ENCODE measurements around the gene KCNA1.
"Not testable (repeated sequence)": the region's sequence is repeated elsewhere in the genome, so short reads cannot be mapped to it uniquely, and the experiment has no call there.

Gene KCNA1
- total RNA-seq = 0 to 0.13 (median 0.04) reads per million in 18 experiments

DNA sequence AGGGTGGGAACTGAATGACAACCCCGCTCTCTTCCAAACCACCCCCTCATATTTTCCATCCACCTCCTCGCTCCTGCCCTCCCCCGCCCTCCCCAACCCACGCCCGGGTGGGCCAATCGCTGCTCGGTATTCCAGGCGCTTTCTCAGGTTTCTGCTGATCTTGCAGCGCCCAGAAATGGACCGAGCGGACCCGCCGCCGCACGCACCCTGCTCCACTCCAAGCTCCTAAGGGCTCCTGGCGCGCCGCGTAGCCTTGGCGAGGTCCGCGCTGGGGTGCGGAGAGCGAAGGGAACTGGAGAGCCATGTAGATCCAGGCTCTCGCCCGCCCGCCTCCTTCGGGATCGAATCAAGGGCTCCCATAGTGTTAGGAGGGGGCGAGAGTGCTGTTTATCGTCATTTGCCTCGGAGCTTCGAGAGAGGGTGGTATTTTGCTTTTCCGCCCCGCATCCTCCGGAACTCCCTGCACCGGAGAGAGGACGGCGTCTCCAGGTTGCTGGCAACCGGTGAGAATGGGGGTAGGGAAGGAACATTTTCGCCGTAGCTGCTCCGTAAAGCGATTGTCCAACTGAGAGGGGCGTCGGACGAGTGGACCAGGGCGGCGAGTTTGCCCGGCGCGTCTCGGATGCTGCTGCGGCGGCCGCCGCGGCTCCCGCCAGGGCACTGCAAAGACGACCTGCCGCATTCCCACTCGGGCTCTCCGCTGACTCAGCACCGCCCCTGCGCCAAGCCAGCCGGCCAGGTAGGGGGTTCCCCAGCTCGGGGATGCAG lies at the start of gene KCNA1:
KCNA1 (plus strand) TSS at position 172 of the 768 bp plus-strand sequence. CDS start 1,474 bp downstream, outside the sequence.
- no peak for DNase-seq

DNA sequence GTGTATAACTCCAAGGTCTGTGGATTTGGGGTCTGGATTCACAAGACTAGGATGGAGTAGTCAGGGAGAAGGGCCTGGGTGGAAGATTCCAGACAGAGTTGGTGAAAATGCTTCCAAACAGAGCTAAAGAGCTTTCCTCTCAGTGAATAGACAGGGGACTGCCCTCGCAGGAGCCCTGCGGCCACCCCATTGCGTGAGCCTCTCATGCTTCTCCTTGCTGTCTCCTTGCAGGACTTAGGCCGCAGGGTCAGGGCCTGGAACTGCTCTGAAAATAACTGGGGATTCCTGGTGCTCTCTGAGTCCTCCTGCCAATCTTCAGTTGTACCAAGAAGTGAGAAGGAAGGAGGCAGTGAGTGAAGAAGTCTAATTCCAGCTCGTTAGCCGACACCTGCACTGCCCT lies 49.0 kb upstream of the KCNA1 start:
- no peak for DNase-seq

DNA sequence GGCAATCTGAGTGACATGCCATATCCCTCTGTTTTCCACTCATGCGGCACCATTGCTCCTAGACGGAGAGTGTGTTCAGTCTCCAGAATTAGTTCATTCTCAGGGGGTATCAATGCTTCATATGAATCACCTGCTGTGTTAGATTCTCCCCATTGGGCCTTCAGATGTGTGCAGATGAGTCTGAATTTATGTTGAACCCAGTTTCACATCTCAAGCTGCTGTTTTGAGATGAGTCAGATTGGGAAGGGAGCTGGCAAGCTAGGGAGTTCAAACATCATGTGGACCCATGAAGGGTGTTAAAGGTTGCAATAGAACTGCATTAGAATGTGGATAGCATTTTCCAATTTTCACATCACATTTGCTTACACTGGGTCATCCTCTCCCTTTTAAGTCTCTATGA lies 46.9 kb upstream of the KCNA1 start:
- no peak for DNase-seq

- DNase-seq = no peak
Observed at GRCh38 chr12:4864575-4864974, 45.1 kb upstream of the KCNA1 start.

- no peak for DNase-seq
Observed at GRCh38 chr12:4865246-4865645, 44.5 kb upstream of the KCNA1 start.

DNA sequence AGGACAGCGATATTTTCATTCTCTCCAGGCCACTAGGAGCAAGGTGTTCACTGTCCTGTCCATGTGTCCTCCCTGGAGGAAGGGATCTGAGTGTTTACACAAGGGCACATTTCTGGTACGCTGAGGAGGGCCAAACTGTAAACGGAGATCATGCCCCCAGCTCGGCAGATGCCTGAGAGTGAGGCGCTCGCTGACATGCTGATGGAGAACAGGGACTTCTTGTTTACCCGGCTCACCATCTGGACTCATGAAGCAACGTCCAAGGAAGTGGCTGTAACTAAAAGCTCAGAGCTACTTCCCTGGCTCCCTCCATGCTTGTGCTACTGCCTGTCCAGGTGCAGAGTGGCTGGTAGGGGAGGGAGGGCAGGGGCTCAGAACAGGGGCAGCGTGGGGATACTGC lies 43.4 kb upstream of the KCNA1 start:
- DNase-seq = no peak

DNA sequence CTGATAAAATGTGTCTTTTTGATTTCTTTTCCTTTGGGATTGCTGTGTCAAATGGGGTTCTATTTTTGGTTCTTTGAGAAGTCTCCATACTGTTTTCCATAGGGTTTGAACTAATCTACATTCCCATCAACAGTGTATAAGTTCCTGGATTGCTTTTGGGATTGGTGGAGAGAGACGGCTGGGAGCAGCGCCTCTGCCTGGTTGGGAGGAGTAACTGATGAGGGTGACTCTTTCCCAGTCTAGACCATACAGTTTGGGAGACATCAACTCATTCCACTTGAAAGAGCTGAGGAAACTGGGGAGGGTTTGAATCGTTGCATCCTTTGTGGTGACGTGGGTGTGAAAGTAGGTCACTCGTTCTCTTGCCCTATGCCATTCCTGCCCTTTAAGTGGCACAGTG lies 42.3 kb upstream of the KCNA1 start:
- no peak for DNase-seq

GRCh38 chr12:4870423-4870822 lies 39.3 kb upstream of the KCNA1 start:
- DNase-seq = no peak

GRCh38 chr12:4871514-4871913 lies 38.2 kb upstream of the KCNA1 start:
- no peak for DNase-seq

DNA sequence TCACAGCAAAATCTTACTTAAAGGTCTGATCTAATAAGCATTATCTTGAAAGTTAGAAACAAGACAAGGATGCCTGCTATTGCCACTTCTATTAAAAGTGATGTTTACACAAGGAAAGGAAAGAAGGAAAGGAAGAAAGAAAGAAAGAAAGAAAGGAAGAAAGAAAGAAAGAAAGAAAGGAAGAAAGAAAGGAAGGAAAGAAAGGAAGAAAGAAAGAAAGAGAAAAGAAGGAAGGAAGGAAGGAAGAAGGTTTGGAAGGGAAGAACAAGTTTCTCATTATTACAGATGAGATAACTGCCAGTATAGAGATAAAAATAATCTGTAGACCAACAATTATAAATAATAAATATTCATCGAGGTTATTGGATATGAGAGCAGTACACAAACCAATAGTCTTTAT lies 35.8 kb upstream of the KCNA1 start:
- DNase-seq = no peak

- no peak for DNase-seq
Observed at GRCh38 chr12:4874671-4875070, 35.0 kb upstream of the KCNA1 start.

DNA sequence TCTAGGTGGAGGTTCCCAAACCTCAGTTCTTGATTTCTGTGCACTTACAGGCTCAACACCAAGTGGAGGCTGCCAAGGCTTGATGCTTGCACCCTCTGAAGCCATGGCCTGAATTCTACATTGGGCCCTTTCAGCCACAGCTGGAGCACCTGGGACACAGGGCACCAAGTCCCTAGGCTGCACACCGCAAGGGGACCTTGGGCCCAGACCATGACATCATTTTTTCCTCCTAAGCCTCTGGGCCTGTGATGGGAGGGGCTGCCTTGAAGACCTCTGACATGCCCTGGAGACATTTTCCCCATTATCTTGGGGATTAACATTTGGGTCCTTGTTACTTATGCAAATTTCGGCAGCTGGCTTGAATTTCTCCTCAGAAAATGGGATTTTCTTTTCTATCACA lies 30.2 kb upstream of the KCNA1 start:
- DNase-seq = not testable (repeated sequence)

GRCh38 chr12:4881266-4882064 lies 28.2 kb upstream of the KCNA1 start:
- no peak for DNase-seq

DNA sequence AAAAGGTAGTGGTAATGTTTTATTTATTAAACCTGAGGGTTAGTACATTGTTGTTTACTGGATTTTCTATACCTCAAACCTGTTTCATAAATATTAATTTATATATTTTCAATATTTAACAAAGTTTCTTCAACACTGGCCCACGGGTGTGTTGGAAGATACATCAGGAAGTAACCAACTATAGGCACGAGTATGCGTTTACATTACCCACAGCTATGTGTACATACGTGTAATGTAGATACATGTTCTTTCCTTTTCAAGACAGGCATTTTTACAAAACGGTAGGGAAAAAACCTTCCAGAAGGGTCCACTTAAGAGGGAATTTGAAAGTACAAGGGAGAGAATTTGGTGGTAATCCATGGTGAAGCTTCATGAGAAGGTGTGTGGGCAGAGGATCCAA lies 17.8 kb upstream of the KCNA1 start:
- no peak for DNase-seq

DNA sequence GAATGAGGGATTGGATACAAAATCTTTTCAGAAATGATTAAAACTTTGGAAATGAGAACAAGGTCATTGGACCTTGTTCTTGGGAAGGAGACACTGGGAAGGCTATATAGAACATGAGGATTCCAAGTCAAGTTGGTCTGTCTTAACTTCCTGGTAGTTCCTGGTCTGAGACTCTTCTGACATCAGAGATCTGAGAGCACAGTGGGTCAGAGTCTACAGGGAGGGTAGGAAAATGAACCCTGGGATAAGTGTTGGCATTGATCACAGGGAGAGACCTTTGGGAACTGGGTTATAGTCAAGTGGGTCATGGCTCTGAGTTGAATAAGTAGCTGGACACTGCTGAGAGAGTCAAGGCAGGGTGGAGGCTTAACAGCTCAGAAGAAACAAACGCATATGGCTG lies 17.3 kb upstream of the KCNA1 start:
- no peak for DNase-seq

DNA sequence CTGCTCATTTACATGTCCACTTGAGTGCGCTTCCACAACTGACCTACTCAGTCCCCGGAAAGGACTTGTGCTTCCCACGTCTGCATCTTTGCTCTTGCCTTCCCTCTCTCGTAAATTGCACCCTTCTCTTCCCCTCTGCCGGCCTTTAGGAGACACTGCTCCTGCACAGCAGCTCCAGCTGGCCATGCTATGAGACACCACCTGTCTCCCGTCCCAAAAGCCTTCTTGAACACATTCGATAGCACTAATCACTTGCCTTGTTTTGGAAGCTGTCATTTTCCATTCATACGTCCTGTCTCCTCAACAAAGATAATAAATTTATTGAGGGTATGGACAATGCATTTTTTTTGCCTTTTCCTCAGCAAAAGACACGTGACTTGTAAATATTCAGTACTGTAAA lies 15.7 kb upstream of the KCNA1 start:
- DNase-seq = no peak

DNA sequence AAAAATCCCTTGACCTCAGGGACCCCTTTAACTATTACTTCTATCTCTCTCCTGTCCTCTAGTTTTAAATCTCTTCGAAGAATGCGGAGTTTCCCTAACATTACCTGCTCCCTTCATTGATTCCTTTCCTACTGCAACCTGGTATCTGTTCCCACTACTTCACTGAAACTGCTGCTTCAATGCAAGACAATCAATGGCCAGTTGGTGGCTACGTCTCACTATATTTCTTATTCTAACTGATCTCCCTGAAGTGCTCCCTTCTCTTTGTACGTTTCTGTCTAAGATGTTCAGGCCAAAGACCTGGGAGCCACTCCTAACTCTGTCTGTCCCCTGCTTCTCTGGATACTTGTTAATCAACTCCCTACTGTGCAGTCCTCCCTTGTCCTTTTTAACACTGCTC lies 10.3 kb upstream of the KCNA1 start:
- no peak for DNase-seq

DNA sequence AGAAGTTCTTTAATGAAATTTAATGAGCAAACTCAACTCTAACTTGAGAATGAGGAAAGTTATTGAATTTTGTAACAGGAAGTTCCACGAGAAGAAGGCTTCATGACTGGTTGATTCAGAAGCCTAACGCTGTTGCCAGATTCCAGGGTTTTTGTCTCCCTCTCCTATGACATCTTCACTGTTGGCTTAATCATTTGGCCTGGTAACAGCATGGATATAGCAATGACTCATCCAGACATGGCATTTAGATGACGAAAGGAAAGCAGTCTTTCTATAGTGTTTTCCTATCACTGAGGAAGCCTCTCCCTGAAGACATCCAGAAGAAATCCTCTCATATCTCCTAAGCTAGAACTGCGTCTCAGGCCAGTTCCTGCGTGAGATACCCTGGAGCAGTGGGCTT lies 9.4 kb upstream of the KCNA1 start:
- no peak for DNase-seq

GRCh38 chr12:4905316-4905715 lies 4.4 kb upstream of the KCNA1 start:
- DNase-seq = no peak

DNA sequence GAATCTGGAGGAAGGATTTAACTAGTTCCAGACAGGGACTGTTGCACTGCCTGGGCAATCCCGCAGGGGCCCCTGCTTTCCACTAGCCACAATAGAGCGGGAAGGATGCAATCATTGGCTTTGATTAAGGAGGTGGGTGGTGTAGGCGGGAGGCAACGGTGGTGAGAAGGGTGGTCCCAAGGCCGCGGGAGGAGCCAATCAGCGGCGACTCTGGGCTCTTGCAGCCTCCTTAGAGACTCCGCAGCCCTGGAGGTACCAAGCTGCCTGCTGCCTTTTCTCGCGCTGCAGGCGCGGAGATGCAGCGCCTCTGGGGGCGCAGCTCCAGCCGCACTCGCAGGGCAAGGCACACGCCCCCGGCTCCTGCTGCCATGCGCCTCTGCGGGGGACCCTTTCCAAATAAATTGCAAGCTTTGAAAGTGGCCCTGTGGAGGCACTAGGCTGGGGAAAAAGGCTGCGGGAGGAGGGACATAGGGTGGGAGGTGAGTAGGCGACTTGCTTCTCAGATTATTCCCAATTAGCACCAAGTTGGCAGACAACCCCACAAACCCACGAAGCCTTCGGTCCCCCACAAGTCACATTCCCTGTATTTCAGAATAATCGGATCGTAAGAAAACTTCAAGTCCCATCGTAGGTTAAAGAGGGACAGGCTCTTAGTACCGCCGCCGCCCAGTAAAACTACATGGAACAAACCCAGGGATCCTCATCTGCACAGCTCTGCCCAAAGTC lies 858 bp upstream of the KCNA1 start:
- DNase-seq = no peak

DNA sequence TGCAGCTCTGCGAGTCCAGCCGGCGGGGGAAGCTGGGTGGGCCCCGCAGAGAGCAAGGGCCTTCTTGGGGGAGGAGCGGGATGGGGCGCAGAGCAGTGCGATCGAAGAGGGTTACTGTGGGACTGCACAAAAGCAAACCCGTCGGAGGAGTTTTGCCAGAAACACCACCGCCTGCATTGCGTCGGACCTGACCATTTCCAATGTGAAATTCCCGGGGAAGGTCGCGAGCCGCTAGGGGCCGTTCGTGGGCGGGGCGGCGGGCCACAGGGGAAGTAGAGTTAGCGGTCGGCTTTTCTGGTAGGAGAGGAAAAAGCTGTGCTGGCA lies 333 bp upstream of the KCNA1 start:
- DNase-seq = no peak

- no peak for DNase-seq
Observed at GRCh38 chr12:4910502-4911315, 1.0 kb downstream of the KCNA1 start.
